Thyroid gland (tissue), 4 donors: ENCODE results near the gene SCYGR2. TPM values are rescaled to one million over a fixed set of nuclear protein-coding genes. Genes with fewer than 3 reads are reported as not detected.

Source experiments
- DNase-seq, 2 donors: peaks; one replicate each; pipeline ENCODE4 v3.0.0-alpha.2; 2019
- H3K27ac ChIP-seq, 3 donors: fragments of 200-600 bp; sonication (generic); 1 replicate in 2 of 3; 2 replicates in 1 of 3; pipeline ENCODE4 v1.5.1; 2016 to 2019; ENCODE audit warnings: mild to moderate bottlenecking in 1 of 3, moderate library complexity in 1 of 3
- H3K27me3 ChIP-seq: fragments of 200-600 bp; sonication (generic); one replicate; pipeline ENCODE4 v1.5.1; 2019
- H3K36me3 ChIP-seq, 2 donors: fragments of 200-600 bp; sonication (generic); one replicate each; pipeline ENCODE4 v1.5.1; 2016 to 2019
- H3K4me1 ChIP-seq, 2 donors: fragments of 200-600 bp; sonication (generic); one replicate each; pipeline ENCODE4 v1.5.1; 2017 to 2019
- H3K4me3 ChIP-seq, 3 donors: fragments of 200-600 bp; sonication (generic); replicated peaks in 1 of 3; 1 replicate in 2 of 3; 2 replicates in 1 of 3; pipeline ENCODE4 v1.5.1; 2016; ENCODE audit warnings: mild to moderate bottlenecking in 1 of 3
- H3K9me3 ChIP-seq: fragments of 200-600 bp; sonication (generic); one replicate; pipeline ENCODE4 v1.5.1; 2017
- POLR2A ChIP-seq, 2 donors: fragments of 450-650 bp; IDR thresholded peaks; one replicate each; pipeline ENCODE4 v1.6.1; 2017; ENCODE audit warnings: antibody characterized with exemption in 2 of 2, mild to moderate bottlenecking in 2 of 2, moderate library complexity in 1 of 2
- WGBS, 2 donors: methylation state at CpG; one replicate each; pipeline ENCODE4 v1.1.5; 2017; 5-methylcytosine and 5-hydroxymethylcytosine counted together
- intact Hi-C: fragments of 100-400 bp; cut with DNase I; formaldehyde crosslinking; loops from one replicate; pipeline ENCODE4 v1.15.1; 2023
- total RNA-seq, 4 donors: library from RNA; depleted of rRNA; stranded (reverse); fragments of >200 nt; gene quantifications; one replicate each; pipeline ENCODE4 v1.2.3, GENCODE V29; 2016
- TF ChIP-seq, protein P1 (sequence below), 6 experiments: fragments of 200-600 bp in 3 of 6; fragments of 450-650 bp in 3 of 6; sonication (generic) in 3 of 6; IDR thresholded peaks; one replicate each; pipeline ENCODE4 v1.5.1; 2016 to 2019; ENCODE audit warnings: antibody characterized with exemption in 6 of 6, mild to moderate bottlenecking in 2 of 6, inconsistent platforms in 1 of 6, moderate library complexity in 1 of 6

SCYGR2 gene
- total RNA-seq, 4 donors from 2014 or later, result not detected

DNA sequence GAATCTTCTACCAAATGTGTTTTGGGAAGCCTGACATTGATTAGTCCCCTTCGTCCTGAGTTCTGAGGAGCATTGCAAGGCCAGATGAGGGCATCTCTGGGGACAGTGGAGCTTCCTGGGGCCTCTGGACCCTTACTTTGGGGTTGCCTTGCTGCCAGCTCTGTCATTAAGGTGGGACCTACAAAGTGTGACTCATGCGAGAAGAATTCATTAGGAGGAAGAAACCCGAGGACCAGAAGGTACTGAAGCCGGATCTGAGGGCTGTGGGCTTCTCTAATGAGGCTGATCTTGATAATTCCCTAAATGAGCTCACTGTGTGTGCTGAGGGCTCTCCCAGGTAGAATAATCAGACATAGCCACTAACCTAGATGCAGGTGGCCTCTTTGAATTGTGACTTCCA, 695 bp upstream of the SCYGR2 start:
- WGBS, 2 donors, result 57 to 74% methylated on average over 4 of the region's 4 CpGs

DNA sequence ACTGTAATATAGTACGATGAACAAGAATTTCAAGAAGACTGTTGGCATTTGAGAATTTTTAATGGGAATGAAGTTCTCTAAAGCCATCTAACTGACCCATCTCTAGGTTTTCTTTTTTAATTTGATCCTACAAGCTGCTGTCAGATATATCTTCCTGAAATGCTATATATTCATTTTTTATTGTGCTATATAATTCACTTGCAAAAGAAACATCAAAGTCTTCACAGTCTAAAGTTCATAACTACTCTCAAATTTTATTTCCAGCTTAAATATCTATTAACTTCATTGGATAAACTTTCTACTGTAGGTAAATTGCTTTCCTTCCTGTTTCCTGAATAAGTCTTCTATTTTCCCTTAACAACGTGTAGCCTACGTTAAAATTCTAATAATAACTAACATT, 3.7 kb downstream of the SCYGR2 start:
- 70 to 80% methylated on average over 3 of the region's 3 CpGs for WGBS, 2 donors
- Histone ChIP-seq H3K4me3 (no peak overlapping the region), H3K27ac (no peak overlapping the region), H3K9me3 (no peaks in the 10 kb centered on the region), H3K27me3 (no peaks in the 10 kb centered on the region), H3K36me3 (no peaks in the 10 kb centered on the region), H3K4me1 (no peaks in the 10 kb centered on the region)
- intact Hi-C loops, result no loop called here
- no peak for TF ChIP-seq POLR2A (IDR thresholded peaks at IDR 0.05)
- TF ChIP-seq, protein P1, sequence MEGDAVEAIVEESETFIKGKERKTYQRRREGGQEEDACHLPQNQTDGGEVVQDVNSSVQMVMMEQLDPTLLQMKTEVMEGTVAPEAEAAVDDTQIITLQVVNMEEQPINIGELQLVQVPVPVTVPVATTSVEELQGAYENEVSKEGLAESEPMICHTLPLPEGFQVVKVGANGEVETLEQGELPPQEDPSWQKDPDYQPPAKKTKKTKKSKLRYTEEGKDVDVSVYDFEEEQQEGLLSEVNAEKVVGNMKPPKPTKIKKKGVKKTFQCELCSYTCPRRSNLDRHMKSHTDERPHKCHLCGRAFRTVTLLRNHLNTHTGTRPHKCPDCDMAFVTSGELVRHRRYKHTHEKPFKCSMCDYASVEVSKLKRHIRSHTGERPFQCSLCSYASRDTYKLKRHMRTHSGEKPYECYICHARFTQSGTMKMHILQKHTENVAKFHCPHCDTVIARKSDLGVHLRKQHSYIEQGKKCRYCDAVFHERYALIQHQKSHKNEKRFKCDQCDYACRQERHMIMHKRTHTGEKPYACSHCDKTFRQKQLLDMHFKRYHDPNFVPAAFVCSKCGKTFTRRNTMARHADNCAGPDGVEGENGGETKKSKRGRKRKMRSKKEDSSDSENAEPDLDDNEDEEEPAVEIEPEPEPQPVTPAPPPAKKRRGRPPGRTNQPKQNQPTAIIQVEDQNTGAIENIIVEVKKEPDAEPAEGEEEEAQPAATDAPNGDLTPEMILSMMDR (IDR thresholded peaks at IDR 0.05), result no peak
- DNase-seq, result no peak

More for the DNA sequence above, 695 bp upstream of the SCYGR2 start:
- Histone ChIP-seq H3K27me3 (no peaks in the 10 kb centered on the region), H3K4me3 (no peak overlapping the region), H3K27ac (no peak overlapping the region), H3K36me3 (no peaks in the 10 kb centered on the region), H3K4me1 (no peaks in the 10 kb centered on the region), H3K9me3 (no peaks in the 10 kb centered on the region)
- no peak for TF ChIP-seq POLR2A (IDR thresholded peaks at IDR 0.05)
- TF ChIP-seq, protein P1 (IDR thresholded peaks at IDR 0.05), result no peak
- intact Hi-C loops, result no loop called here
- DNase-seq, result no peak

DNA sequence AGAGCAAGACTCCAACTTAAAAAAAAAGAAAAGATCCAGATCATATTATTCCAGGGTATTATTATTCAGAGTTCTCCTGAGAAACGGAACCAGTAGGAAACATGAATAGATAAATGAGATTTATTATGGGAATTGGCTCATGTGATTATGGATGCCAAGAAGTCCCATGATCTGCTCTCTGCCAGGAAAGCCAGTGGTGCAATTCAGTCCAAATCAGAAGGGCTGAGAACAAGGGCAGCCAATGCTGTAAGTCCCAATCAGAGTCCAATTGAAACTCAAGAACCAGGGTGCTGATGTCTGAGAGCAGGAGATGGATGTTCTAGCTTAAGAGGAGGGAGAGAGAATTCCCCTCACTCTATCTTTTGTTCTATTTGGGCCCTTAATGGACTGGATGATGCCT, 7.8 kb downstream of the SCYGR2 start:
- DNase-seq, result no peak
- no peaks in the 10 kb centered on the region for H3K36me3 ChIP-seq
- no peaks in the 10 kb centered on the region for H3K9me3 ChIP-seq
- intact Hi-C loops, result no loop called here
- no peaks in the 10 kb centered on the region for H3K4me1 ChIP-seq
- H3K4me3 ChIP-seq, result no peak overlapping the region
- WGBS, 2 donors, result 73 to 83% methylated on average over 1 of the region's 1 CpG
- TF ChIP-seq, protein P1 (IDR thresholded peaks at IDR 0.05), result no peak
- no peak for TF ChIP-seq POLR2A (IDR thresholded peaks at IDR 0.05)
- H3K27me3 ChIP-seq, result no peaks in the 10 kb centered on the region
- H3K27ac ChIP-seq, result no peak overlapping the region

DNA sequence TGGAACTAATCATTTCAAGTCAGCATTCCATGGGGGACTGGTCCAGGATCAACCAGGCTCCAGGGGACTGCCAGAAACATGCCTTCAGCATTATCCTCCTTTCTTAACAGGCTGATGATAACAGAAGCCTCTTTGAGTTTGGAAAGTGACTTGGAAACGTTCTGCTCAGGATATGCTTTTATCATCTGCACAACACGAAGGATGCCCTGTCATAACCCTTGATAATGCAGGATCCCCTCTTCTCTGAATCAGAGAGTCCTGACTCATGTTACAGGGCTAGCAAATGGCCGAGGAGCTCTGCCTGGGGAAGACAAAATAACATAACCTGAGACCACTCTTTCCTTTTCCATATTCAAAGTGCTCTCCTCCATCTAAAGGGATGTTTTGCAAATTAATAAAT, 9.2 kb downstream of the SCYGR2 start:
- WGBS, 2 donors, result 67% methylated on average over 3 of the region's 3 CpGs
- DNase-seq, result no peak
- TF ChIP-seq POLR2A (IDR thresholded peaks at IDR 0.05), result no peak
- TF ChIP-seq, protein P1 (IDR thresholded peaks at IDR 0.05), result no peak
- Histone ChIP-seq H3K27ac (no peak overlapping the region), H3K4me1 (no peaks in the 10 kb centered on the region), H3K9me3 (no peaks in the 10 kb centered on the region), H3K36me3 (no peaks in the 10 kb centered on the region), H3K4me3 (no peak overlapping the region), H3K27me3 (no peaks in the 10 kb centered on the region)
- intact Hi-C loops, result no loop called here

DNA sequence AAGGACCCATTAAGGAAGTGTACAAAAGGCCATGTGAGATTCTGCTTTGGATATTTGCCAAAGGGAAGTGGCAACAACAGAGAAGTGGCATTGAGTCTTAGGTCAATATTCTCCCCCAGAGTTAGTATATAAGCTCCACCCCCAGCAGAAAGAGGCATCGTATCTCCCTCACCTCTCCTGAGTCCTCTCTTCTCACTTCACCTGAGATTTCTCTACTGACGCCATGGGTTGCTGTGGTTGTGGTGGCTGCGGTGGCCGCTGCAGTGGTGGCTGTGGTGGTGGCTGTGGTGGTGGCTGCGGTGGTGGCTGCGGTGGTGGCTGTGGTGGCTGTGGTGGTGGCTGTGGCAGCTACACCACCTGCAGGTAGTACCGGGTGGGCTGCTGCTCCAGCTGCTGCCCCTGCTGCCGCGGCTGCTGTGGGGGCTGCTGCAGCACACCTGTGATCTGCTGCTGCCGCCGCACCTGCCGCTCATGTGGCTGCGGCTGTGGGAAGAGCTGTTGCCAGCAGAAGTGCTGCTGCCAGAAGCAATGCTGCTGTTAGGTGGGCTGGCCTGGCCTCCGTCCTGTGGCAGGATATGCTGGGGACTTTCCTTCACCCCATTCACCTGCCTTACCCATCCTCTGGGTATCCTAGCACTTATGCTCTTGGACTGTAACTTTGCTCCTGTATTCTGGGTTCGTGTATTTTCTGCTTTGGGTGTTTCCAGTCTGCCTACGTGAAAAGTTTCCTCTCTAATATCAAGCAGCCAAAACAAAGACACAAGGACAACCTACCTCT, 10.1 kb downstream of the SCYGR2 start:
- no peak for DNase-seq
- TF ChIP-seq, protein P1 (IDR thresholded peaks at IDR 0.05), result no peak
- TF ChIP-seq POLR2A (IDR thresholded peaks at IDR 0.05), result no peak
- Histone ChIP-seq H3K36me3 (no peaks in the 10 kb centered on the region), H3K27me3 (no peaks in the 10 kb centered on the region), H3K27ac (no peak overlapping the region), H3K4me1 (no peaks in the 10 kb centered on the region), H3K4me3 (no peak overlapping the region), H3K9me3 (no peaks in the 10 kb centered on the region)
- WGBS, 2 donors, result 79 to 80% methylated on average over 12 to 15 of the region's 16 CpGs
- intact Hi-C loops, result no loop called here
